GM12878 (cell line): ENCODE measurements around the gene KRT12. TPM values are rescaled to one million over a fixed set of nuclear protein-coding genes. Genes with fewer than 3 reads are reported as not detected.

Experiments used
- ATAC-seq: fragments of 200-7000 bp; cut with Tn5 transposase; 3 replicates; pipeline ENCODE4 v1.9.1; 2020; ENCODE audit warnings: mild to moderate bottlenecking, moderate library complexity
- BruUV-seq: library from RNA; stranded (reverse); fragments of 400-500 nt; replicated peaks from 2 replicates; lab custom pipeline; 2021; lab: Mats Ljungman, UMichigan
- CTCF ChIA-PET: fragments of 300-600 bp; sonication (Branson Sonifier 250); formaldehyde crosslinking; extraction: SDS; loops from one replicate; lab custom pipeline; 2021; ENCODE audit warnings: inconsistent platforms; lab: Yijun Ruan, JAX
- POLR2A ChIA-PET: fragments of 350-600 bp; formaldehyde crosslinking; extraction: SDS; loops from one replicate; lab custom pipeline; 2021; ENCODE audit warnings: inconsistent platforms; lab: Charles Lee
- RAD21 ChIA-PET: fragments of 300-600 bp; sonication (Branson Sonifier 250); formaldehyde crosslinking; loops from one replicate; lab custom pipeline; 2023; ENCODE audit warnings: antibody characterized with exemption; ENCODE audit not compliant: unreplicated experiment; lab: Charles Lee
- SMC1A ChIA-PET: fragments of 300-600 bp; sonication (Branson Sonifier 250); formaldehyde crosslinking; loops from one replicate; lab custom pipeline; 2023; ENCODE audit not compliant: unreplicated experiment, uncharacterized antibody; lab: Charles Lee
- DNase-seq: peaks from one replicate; pipeline ENCODE4 v3.0.0-alpha.2; 2011; ENCODE audit warnings: low read depth, low spot score
- FAIRE-seq: peaks from 3 replicates; lab custom pipeline; 2011; peaks lifted over from hg19 to GRCh38; lab: Jason Lieb, UNC
- H2AFZ ChIP-seq: 2 replicates; pipeline ENCODE4 v1.6.0; 2011; ENCODE audit warnings: low read depth, low read length, control low read depth; ENCODE audit not compliant: control insufficient read depth
- H3K27ac ChIP-seq: 2 replicates; pipeline ENCODE4 v1.5.1; 2011; ENCODE audit warnings: control low read depth; ENCODE audit not compliant: control insufficient read depth, insufficient read depth
- H3K27me3 ChIP-seq, 2 experiments: replicated peaks in 1 of 2; 2 replicates each; pipeline versions ENCODE4 v1.6.0 to v1.6.1; 2011; ENCODE audit warnings: low read length in 1 of 2; ENCODE audit not compliant: control insufficient read depth in 2 of 2, insufficient read depth in 2 of 2
- H3K36me3 ChIP-seq, 2 experiments: 2 replicates each; pipeline ENCODE4 v1.5.1; 2011; ENCODE audit warnings: low read length in 1 of 2; ENCODE audit not compliant: control insufficient read depth in 2 of 2, insufficient read depth in 2 of 2
- H3K4me1 ChIP-seq: 2 replicates; pipeline ENCODE4 v1.6.1; 2011; ENCODE audit warnings: mild to moderate bottlenecking, low read length, moderate library complexity, mixed read lengths; ENCODE audit not compliant: control insufficient read depth, insufficient read depth
- H3K4me2 ChIP-seq: 2 replicates; pipeline ENCODE4 v1.6.0; 2011; ENCODE audit warnings: control low read depth; ENCODE audit not compliant: control insufficient read depth, insufficient read depth
- H3K4me3 ChIP-seq: fragments of 200-600 bp; sonication (generic); 2 replicates; pipeline ENCODE4 v1.5.1; 2016
- H3K79me2 ChIP-seq: 2 replicates; pipeline ENCODE4 v1.6.0; 2011; ENCODE audit warnings: low read length; ENCODE audit not compliant: control insufficient read depth, insufficient read depth
- H3K9ac ChIP-seq: 2 replicates; pipeline ENCODE4 v1.8.0; 2011; ENCODE audit warnings: low read length, control low read depth, mixed read lengths; ENCODE audit not compliant: control insufficient read depth, insufficient read depth
- H3K9me3 ChIP-seq: replicated peaks from 3 replicates; pipeline ENCODE4 v1.5.1; 2011; ENCODE audit warnings: mild to moderate bottlenecking, low read length; ENCODE audit not compliant: control insufficient read depth, insufficient read depth
- H4K20me1 ChIP-seq: 2 replicates; pipeline ENCODE4 v1.6.0; 2011; ENCODE audit not compliant: control insufficient read depth, insufficient read depth
- ATF7 ChIP-seq: fragments of 450-650 bp; IDR thresholded peaks from 2 replicates; pipeline ENCODE4 v1.6.1; 2016; ENCODE audit warnings: low read depth, mild to moderate bottlenecking
- FOXK2 ChIP-seq: fragments of 450-650 bp; IDR thresholded peaks from 2 replicates; pipeline ENCODE4 v1.6.1; 2017; ENCODE audit warnings: mild to moderate bottlenecking, moderate library complexity
- HCFC1 ChIP-seq: fragments of 150-350 bp; IDR thresholded peaks from 2 replicates; pipeline ENCODE4 v1.6.1; 2014; ENCODE audit warnings: low read length
- JUNB ChIP-seq: IDR thresholded peaks from 2 replicates; pipeline ENCODE4 v1.6.1; 2016; ENCODE audit warnings: antibody characterized with exemption, mild to moderate bottlenecking
- MTA3 ChIP-seq: IDR thresholded peaks from 2 replicates; pipeline ENCODE4 v1.6.1; 2012; ENCODE audit warnings: low read length, inconsistent platforms, borderline replicate concordance
- NR2F1 ChIP-seq: fragments of 450-650 bp; conservative IDR thresholded peaks from 2 replicates; pipeline ENCODE4 v1.6.1; 2017; ENCODE audit warnings: mild to moderate bottlenecking
- PAX8 ChIP-seq: fragments of 450-650 bp; IDR thresholded peaks from 2 replicates; pipeline ENCODE4 v1.6.1; 2017; ENCODE audit warnings: mild to moderate bottlenecking, moderate library complexity
- RELA ChIP-seq: fragments of 450-650 bp; IDR thresholded peaks from 2 replicates; pipeline ENCODE4 v1.8.0; 2014; ENCODE audit warnings: borderline replicate concordance; ENCODE audit not compliant: partially characterized antibody
- SIN3A ChIP-seq: IDR thresholded peaks from 2 replicates; pipeline ENCODE4 v1.6.1; 2012; ENCODE audit warnings: low read depth, low read length, improper control_type of control experiment
- SMC3 ChIP-seq: IDR thresholded peaks from 2 replicates; pipeline ENCODE4 v1.6.1; 2011; ENCODE audit warnings: low read length, improper control_type of control experiment, borderline replicate concordance
- SP1 ChIP-seq: IDR thresholded peaks from one replicate; pipeline ENCODE4 v1.6.1; 2011; ENCODE audit warnings: low read depth, low read length
- SREBF1 ChIP-seq: IDR thresholded peaks from 2 replicates; pipeline ENCODE4 v1.6.1; 2012; ENCODE audit warnings: mild to moderate bottlenecking, low read length
- SUPT20H ChIP-seq: IDR thresholded peaks from 2 replicates; pipeline ENCODE4 v1.6.1; 2011; ENCODE audit warnings: low read depth, mild to moderate bottlenecking, low read length, moderate library complexity, borderline replicate concordance; ENCODE audit not compliant: control insufficient read depth
- in situ Hi-C: fragments of 300-500 bp; cut with MboI; formaldehyde crosslinking; loops from 9 replicates; pipeline ENCODE4 v1.14.3; 2018; ENCODE audit warnings: mixed read lengths
- intact Hi-C: fragments of 100-400 bp; cut with micrococcal nuclease; formaldehyde crosslinking; loops from one replicate; pipeline ENCODE4 v1.14.2; 2022; ENCODE audit not compliant: unreplicated experiment
- polyA plus RNA-seq, 11 experiments: library from polyadenylated mRNA; depleted of rRNA in 4 of 11; unstranded in 6 of 11; stranded (reverse) in 5 of 11; fragments of >200 nt; fragmentation: Nextera tagmentation in 4 of 11; fragmentation: Illumina TruSeq in 1 of 11; extraction: Ambion mirVana in 4 of 11; extraction: Trizol in 1 of 11; gene quantifications; 1 replicate in 1 of 11; 2 replicates in 10 of 11; pipeline versions ENCODE4 v1.2.1 to v1.2.3, GENCODE V29; 2011 to 2016; ENCODE audit warnings: inconsistent platforms in 2 of 11, missing spikeins in 2 of 11, low read depth in 1 of 11
- total RNA-seq, 4 experiments: library from RNA; depleted of rRNA in 3 of 4; stranded (reverse); fragments of >200 nt in 3 of 4; fragmentation: Illumina TruSeq in 1 of 4; extraction: Trizol in 1 of 4; gene quantifications; 2 replicates each; pipeline versions ENCODE4 v1.2.1 to v1.2.3, GENCODE V29; 2013 to 2021
- TF ChIP-seq, protein P1 (sequence below): fragments of 450-650 bp; IDR thresholded peaks from 2 replicates; pipeline ENCODE4 v1.6.1; 2016; ENCODE audit warnings: mild to moderate bottlenecking
- TF ChIP-seq, protein P2 (sequence below): IDR thresholded peaks from 2 replicates; pipeline ENCODE4 v1.6.1; 2011; ENCODE audit warnings: mild to moderate bottlenecking, low read depth, low read length, moderate library complexity; ENCODE audit not compliant: insufficient replicate concordance
- TF ChIP-seq, protein P3 (sequence below): fragments of 150-350 bp; IDR thresholded peaks from 2 replicates; pipeline ENCODE4 v1.6.1; 2016; ENCODE audit warnings: low read depth, low read length
- TF ChIP-seq, protein P4 (sequence below): fragments of 450-650 bp; formaldehyde crosslinking; IDR thresholded peaks from 2 replicates; pipeline ENCODE4 v1.5.0; 2022; ENCODE audit warnings: mild to moderate bottlenecking, missing genetic modification characterization

KRT12 gene
- total and polyA plus RNA-seq, 10 of the 15 experiments (the other 5 are each of a cell fraction or from before 2014, with no cell fraction given) = not detected

DNA sequence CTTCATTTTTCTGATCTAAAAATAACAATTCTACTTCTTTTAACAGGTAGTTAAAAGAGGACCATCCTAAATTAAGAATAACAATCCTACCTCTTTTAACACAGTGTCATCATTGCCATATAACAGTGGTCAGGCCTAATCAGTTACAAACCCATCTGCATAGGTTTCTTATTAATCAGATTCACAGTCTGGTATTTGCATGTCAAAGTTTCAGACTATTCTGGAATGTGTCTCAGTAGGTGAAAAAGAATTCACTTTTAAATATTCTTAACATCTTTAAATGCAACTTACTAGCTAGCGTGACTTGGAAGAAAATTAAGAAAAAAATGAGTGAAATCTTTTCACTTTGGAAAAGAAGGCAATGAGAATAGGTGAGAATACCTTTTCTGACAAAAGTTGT, 6.8 kb upstream of the KRT12 start (continued):
- no peak for TF ChIP-seq RELA
- no peak for TF ChIP-seq SREBF1
- no peak for TF ChIP-seq ATF7
- TF ChIP-seq, protein P1, sequence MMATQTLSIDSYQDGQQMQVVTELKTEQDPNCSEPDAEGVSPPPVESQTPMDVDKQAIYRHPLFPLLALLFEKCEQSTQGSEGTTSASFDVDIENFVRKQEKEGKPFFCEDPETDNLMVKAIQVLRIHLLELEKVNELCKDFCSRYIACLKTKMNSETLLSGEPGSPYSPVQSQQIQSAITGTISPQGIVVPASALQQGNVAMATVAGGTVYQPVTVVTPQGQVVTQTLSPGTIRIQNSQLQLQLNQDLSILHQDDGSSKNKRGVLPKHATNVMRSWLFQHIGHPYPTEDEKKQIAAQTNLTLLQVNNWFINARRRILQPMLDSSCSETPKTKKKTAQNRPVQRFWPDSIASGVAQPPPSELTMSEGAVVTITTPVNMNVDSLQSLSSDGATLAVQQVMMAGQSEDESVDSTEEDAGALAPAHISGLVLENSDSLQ = no peak
- TF ChIP-seq SUPT20H = no peak
- TF ChIP-seq PAX8 = no peak
- TF ChIP-seq, all 136 proteins: peak for 0

DNA sequence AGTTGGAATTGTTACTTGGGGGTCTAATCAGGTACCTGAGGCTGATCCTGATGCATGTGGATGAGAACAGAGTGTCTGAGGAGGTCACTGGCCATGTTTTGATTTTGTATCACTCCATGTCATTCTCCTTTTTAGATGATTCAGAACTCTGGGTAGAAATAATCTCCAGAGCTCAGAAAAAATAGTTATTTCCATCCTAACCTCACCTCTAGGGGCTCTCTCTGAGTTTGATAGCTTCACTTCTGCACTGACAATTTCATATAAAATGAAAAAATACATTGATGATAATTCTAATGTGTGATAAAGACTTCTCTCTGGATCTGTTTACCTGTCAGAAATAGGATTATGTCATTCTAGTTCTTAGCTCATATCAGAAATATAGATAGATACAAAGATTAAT, 6.2 kb upstream of the KRT12 start:
- ATAC-seq (no peak), DNase-seq (no peak), FAIRE-seq (no peak)
- no peaks in the 10 kb centered on the region for H3K36me3 ChIP-seq
- no peak overlapping the region for H2AFZ ChIP-seq
- POLR2A ChIA-PET = no interaction called here
- H3K79me2 ChIP-seq = no peaks in the 10 kb centered on the region
- H3K4me2 ChIP-seq = no peak overlapping the region
- no peaks in the 10 kb centered on the region for H4K20me1 ChIP-seq
- H3K9ac ChIP-seq = no peak overlapping the region
- intact Hi-C loops (no loop called here), in situ Hi-C loops (no loop called here)
- no peaks in the 10 kb centered on the region for H3K9me3 ChIP-seq
- RAD21 ChIA-PET = no interaction called here
- CTCF ChIA-PET = interaction anchor here (1.3 to 2.2 kb wide), 2 partner anchors 10 to 12 kb away, joined by 4 to 7 read pairs; no protein-coding TSS in a partner anchor
- H3K4me3 ChIP-seq = no peak overlapping the region
- no peak overlapping the region for H3K27ac ChIP-seq
- H3K27me3 ChIP-seq = no peaks in the 10 kb centered on the region; a peak in 2 of 4 replicates
- no TSS peak for BruUV-seq
- no peaks in the 10 kb centered on the region for H3K4me1 ChIP-seq
- SMC1A ChIA-PET = interaction anchor here (0.6 kb wide), 2 partner anchors 240 to 514 kb away, joined by 3 read pairs; no protein-coding TSS in a partner anchor
- TF ChIP-seq SIN3A = no peak
- TF ChIP-seq, protein P2, sequence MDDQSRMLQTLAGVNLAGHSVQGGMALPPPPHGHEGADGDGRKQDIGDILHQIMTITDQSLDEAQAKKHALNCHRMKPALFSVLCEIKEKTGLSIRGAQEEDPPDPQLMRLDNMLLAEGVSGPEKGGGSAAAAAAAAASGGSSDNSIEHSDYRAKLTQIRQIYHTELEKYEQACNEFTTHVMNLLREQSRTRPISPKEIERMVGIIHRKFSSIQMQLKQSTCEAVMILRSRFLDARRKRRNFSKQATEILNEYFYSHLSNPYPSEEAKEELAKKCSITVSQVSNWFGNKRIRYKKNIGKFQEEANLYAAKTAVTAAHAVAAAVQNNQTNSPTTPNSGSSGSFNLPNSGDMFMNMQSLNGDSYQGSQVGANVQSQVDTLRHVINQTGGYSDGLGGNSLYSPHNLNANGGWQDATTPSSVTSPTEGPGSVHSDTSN = no peak
- TF ChIP-seq JUNB = no peak
- TF ChIP-seq HCFC1 = no peak
- no peak for TF ChIP-seq FOXK2
- no peak for TF ChIP-seq MTA3
- TF ChIP-seq, protein P3, sequence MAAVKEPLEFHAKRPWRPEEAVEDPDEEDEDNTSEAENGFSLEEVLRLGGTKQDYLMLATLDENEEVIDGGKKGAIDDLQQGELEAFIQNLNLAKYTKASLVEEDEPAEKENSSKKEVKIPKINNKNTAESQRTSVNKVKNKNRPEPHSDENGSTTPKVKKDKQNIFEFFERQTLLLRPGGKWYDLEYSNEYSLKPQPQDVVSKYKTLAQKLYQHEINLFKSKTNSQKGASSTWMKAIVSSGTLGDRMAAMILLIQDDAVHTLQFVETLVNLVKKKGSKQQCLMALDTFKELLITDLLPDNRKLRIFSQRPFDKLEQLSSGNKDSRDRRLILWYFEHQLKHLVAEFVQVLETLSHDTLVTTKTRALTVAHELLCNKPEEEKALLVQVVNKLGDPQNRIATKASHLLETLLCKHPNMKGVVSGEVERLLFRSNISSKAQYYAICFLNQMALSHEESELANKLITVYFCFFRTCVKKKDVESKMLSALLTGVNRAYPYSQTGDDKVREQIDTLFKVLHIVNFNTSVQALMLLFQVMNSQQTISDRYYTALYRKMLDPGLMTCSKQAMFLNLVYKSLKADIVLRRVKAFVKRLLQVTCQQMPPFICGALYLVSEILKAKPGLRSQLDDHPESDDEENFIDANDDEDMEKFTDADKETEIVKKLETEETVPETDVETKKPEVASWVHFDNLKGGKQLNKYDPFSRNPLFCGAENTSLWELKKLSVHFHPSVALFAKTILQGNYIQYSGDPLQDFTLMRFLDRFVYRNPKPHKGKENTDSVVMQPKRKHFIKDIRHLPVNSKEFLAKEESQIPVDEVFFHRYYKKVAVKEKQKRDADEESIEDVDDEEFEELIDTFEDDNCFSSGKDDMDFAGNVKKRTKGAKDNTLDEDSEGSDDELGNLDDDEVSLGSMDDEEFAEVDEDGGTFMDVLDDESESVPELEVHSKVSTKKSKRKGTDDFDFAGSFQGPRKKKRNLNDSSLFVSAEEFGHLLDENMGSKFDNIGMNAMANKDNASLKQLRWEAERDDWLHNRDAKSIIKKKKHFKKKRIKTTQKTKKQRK = no peak
- TF ChIP-seq, protein P4, sequence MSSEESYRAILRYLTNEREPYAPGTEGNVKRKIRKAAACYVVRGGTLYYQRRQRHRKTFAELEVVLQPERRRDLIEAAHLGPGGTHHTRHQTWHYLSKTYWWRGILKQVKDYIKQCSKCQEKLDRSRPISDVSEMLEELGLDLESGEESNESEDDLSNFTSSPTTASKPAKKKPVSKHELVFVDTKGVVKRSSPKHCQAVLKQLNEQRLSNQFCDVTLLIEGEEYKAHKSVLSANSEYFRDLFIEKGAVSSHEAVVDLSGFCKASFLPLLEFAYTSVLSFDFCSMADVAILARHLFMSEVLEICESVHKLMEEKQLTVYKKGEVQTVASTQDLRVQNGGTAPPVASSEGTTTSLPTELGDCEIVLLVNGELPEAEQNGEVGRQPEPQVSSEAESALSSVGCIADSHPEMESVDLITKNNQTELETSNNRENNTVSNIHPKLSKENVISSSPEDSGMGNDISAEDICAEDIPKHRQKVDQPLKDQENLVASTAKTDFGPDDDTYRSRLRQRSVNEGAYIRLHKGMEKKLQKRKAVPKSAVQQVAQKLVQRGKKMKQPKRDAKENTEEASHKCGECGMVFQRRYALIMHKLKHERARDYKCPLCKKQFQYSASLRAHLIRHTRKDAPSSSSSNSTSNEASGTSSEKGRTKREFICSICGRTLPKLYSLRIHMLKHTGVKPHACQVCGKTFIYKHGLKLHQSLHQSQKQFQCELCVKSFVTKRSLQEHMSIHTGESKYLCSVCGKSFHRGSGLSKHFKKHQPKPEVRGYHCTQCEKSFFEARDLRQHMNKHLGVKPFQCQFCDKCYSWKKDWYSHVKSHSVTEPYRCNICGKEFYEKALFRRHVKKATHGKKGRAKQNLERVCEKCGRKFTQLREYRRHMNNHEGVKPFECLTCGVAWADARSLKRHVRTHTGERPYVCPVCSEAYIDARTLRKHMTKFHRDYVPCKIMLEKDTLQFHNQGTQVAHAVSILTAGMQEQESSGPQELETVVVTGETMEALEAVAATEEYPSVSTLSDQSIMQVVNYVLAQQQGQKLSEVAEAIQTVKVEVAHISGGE (CRISPR knock-in tag) = no peak
- TF ChIP-seq SMC3 = no peak
- TF ChIP-seq NR2F1 = no peak
- TF ChIP-seq SP1 = no peak
